Kidney (tissue), 14 donors: ENCODE measurements around the gene HYPK. TPM values are rescaled to one million over a fixed set of nuclear protein-coding genes. Genes with fewer than 3 reads are reported as not detected.
A peak's percentile ranks its signal among the peaks of the same experiment; 100 is the strongest.

Source experiments
- DNase-seq, 5 donors: peaks; one replicate each; pipeline ENCODE4 v3.0.0-alpha.2; 2013 to 2020
- FAIRE-seq: peaks from 2 replicates; lab custom pipeline; 2012; peaks lifted over from hg19 to GRCh38; lab: Jason Lieb, UNC
- H3K27ac ChIP-seq, 2 donors: one replicate each; pipeline ENCODE4 v1.7.0; 2013; ENCODE audit warnings: low read depth in 2 of 2, low read length in 2 of 2, inconsistent platforms in 1 of 2
- H3K27me3 ChIP-seq: one replicate; pipeline ENCODE4 v1.7.1; 2013; ENCODE audit warnings: low read length, inconsistent platforms; ENCODE audit not compliant: control insufficient read depth, insufficient read depth
- H3K36me3 ChIP-seq, 3 donors: one replicate each; pipeline versions ENCODE4 v1.7.0 to v1.7.1; 2013; ENCODE audit warnings: low read length in 3 of 3, control low read depth in 1 of 3, inconsistent platforms in 1 of 3; ENCODE audit not compliant: insufficient read depth in 3 of 3, control insufficient read depth in 2 of 3
- H3K4me1 ChIP-seq, 3 donors: one replicate each; pipeline versions ENCODE4 v1.7.0 to v1.7.1; 2013; ENCODE audit warnings: low read length in 3 of 3, inconsistent platforms in 1 of 3, low read depth in 1 of 3; ENCODE audit not compliant: control insufficient read depth in 2 of 3, insufficient read depth in 2 of 3
- H3K4me3 ChIP-seq, 3 donors: one replicate each; pipeline versions ENCODE4 v1.7.0 to v1.8.1; 2013; ENCODE audit warnings: low read length in 3 of 3, control low read depth in 1 of 3, inconsistent platforms in 1 of 3
- H3K9ac ChIP-seq, 3 donors: one replicate each; pipeline versions ENCODE4 v1.7.0 to v1.7.1; 2013; ENCODE audit warnings: low read length in 3 of 3, control low read depth in 1 of 3, inconsistent platforms in 1 of 3
- H3K9me3 ChIP-seq, 3 donors: one replicate each; pipeline versions ENCODE4 v1.7.0 to v1.7.1; 2013; ENCODE audit warnings: low read length in 3 of 3, control low read depth in 1 of 3, inconsistent platforms in 1 of 3; ENCODE audit not compliant: control insufficient read depth in 2 of 3, insufficient read depth in 1 of 3
- intact Hi-C: fragments of 100-400 bp; cut with DNase I; formaldehyde crosslinking; loops from one replicate; pipeline ENCODE4 v1.11.1; 2022
- polyA plus RNA-seq: library from polyadenylated mRNA; stranded (reverse); fragments of 350-450 nt; fragmentation: Illumina TruSeq; extraction: RNeasy Lipid Tissue Mini Kit (QIAGEN cat#74804); gene quantifications from one replicate; pipeline ENCODE4 v1.2.3, GENCODE V29; 2014; ENCODE audit warnings: low read depth, low replicate concordance; ENCODE audit not compliant: insufficient read depth
- total RNA-seq: library from RNA; stranded (reverse); fragmentation: NEBNext Ultra II Directional; extraction: Animal tissue kit (Norgen Biotek cat#: 25700); gene quantifications from one replicate; pipeline ENCODE4 v1.2.1, GENCODE V29; 2021
- TF ChIP-seq, protein P1 (sequence below): IDR thresholded peaks from 3 replicates; pipeline ENCODE4 v1.5.1; 2012; ENCODE audit warnings: mild to moderate bottlenecking, moderate library complexity, borderline replicate concordance; ENCODE audit not compliant: insufficient read depth; ENCODE audit errors: extremely low read depth
- donor health status: control.
- donor health status: control.
- donor health status: control.
- donor health status: control.
- donor health status: control.
- donor health status: DM: yes; HTN: yes; CAD: no.
- donor health status: Normal renal cell carcinoma (clear cell type).

HYPK gene
- total and polyA plus RNA-seq, 2 donors from 2014 or later = 7.7 to 10.2 TPM

DNA sequence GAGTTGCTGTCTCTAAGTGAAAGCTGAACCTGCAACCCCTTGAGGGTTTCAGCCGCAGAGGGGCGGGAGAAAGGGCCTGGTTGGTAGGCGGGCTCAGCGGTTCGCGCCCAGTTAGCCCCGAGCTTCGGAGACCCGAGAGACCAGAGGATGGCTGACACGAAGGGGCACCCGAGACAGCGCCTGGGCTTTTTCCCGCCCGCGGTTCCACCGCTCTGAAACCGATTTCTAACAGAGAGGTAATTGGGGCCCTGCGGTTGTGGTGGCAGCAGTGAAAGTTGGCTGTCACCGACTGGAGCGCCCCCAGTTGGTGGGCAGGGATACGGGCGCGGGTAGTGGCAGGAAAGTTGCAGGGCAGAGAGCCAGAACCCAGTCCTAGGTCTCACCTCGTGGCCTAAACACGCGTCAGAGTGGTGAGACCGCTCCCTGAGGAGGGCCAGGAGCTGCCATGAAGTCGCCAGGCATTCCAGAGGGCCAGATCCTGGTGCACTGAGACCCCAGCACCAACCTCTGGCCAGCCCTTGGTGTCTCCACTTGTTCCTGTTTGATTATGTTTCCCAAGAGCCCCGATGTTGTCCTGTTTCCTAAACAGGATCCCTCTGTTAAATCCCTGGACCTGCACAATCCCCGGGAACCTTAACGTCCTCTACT is 23.0 kb upstream of the HYPK start:
- H3K4me3 ChIP-seq = peak overlapping the region; percentile 74 to 88 (median 75)
- H3K36me3 ChIP-seq = peaks cover 5 to 8% (median 5%) of the 10 kb centered on the region in 3 donors
- DNase-seq = peak; percentile 75 to 92 (median 82)
- no peaks in the 10 kb centered on the region for H3K9me3 ChIP-seq
- H3K4me1 ChIP-seq = peaks cover 0 to 5% (median 0%) of the 10 kb centered on the region in 3 donors
- H3K27ac ChIP-seq = peak overlapping the region; percentile 56 to 79
- H3K27me3 ChIP-seq = no peaks in the 10 kb centered on the region
- TF ChIP-seq, protein P1, sequence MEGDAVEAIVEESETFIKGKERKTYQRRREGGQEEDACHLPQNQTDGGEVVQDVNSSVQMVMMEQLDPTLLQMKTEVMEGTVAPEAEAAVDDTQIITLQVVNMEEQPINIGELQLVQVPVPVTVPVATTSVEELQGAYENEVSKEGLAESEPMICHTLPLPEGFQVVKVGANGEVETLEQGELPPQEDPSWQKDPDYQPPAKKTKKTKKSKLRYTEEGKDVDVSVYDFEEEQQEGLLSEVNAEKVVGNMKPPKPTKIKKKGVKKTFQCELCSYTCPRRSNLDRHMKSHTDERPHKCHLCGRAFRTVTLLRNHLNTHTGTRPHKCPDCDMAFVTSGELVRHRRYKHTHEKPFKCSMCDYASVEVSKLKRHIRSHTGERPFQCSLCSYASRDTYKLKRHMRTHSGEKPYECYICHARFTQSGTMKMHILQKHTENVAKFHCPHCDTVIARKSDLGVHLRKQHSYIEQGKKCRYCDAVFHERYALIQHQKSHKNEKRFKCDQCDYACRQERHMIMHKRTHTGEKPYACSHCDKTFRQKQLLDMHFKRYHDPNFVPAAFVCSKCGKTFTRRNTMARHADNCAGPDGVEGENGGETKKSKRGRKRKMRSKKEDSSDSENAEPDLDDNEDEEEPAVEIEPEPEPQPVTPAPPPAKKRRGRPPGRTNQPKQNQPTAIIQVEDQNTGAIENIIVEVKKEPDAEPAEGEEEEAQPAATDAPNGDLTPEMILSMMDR = peak; percentile 51
- peak overlapping the region; percentile 52 to 89 (median 79) for H3K9ac ChIP-seq
- FAIRE-seq = no peak
- intact Hi-C loops = no loop called here

DNA sequence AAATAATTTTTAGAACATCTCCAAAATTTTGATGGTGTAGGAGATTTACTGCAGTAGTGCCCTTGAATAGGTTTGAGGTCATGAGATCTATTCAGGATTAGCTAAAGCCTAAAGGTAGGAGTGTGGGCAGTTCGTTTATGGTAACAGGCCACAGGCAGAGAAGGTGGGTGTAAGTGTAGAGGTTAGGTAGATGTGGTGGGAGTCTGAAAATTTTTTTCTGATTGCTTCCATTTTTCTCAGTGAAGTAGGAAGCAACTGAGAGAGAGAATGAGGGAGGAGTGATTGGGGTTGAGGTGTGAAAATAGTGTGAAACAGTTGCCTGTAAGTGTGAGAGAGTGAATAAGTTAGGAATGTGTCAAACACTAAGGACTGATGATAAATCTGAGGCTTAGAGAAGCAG is 21.4 kb upstream of the HYPK start:
- Histone ChIP-seq H3K4me1 (peaks cover 0 to 5% (median 0%) of the 10 kb centered on the region in 3 donors), H3K36me3 (no peaks in the 10 kb centered on the region), H3K27me3 (no peaks in the 10 kb centered on the region), H3K9ac (no peak overlapping the region), H3K4me3 (no peak overlapping the region), H3K27ac (no peak overlapping the region), H3K9me3 (no peaks in the 10 kb centered on the region)
- TF ChIP-seq, protein P1 = no peak
- intact Hi-C loops = no loop called here
- no peak for FAIRE-seq
- no peak for DNase-seq

DNA sequence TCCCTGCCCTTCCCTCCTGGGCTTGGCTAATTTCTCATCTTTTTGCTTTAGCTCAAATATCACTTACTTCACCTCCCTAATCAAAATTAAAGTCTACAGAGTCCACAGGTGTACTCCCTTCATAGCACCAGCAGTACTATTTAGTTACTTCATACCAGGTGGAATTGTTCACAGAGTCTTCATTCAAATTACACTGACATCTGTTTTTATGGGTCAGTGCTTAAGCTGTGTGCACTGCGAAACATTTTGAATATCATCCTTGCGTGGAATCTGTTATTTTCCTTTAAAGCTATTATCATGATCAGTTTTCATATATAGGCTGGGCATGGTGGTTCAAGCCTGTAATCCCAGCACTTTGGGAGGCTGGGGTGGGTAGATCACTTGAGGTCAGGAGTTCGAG is 11.0 kb upstream of the HYPK start:
- Histone ChIP-seq H3K27ac (no peak overlapping the region), H3K27me3 (no peaks in the 10 kb centered on the region), H3K9ac (no peak overlapping the region), H3K9me3 (no peaks in the 10 kb centered on the region), H3K4me1 (peaks cover 5 to 14% (median 13%) of the 10 kb centered on the region in 3 donors), H3K36me3 (peaks cover 4 to 8% (median 5%) of the 10 kb centered on the region in 3 donors), H3K4me3 (no peak overlapping the region)
- DNase-seq = no peak
- intact Hi-C loops = no loop called here
- FAIRE-seq = no peak
- TF ChIP-seq, protein P1 = no peak
